ENCODE measurements around the gene ANKRD10. TPM values are rescaled to one million over a fixed set of nuclear protein-coding genes. Genes with fewer than 3 reads are reported as not detected.

The ANKRD10 gene
- total and polyA plus RNA-seq, 2 experiments from 2014 or later: 250 to 277 TPM

DNA sequence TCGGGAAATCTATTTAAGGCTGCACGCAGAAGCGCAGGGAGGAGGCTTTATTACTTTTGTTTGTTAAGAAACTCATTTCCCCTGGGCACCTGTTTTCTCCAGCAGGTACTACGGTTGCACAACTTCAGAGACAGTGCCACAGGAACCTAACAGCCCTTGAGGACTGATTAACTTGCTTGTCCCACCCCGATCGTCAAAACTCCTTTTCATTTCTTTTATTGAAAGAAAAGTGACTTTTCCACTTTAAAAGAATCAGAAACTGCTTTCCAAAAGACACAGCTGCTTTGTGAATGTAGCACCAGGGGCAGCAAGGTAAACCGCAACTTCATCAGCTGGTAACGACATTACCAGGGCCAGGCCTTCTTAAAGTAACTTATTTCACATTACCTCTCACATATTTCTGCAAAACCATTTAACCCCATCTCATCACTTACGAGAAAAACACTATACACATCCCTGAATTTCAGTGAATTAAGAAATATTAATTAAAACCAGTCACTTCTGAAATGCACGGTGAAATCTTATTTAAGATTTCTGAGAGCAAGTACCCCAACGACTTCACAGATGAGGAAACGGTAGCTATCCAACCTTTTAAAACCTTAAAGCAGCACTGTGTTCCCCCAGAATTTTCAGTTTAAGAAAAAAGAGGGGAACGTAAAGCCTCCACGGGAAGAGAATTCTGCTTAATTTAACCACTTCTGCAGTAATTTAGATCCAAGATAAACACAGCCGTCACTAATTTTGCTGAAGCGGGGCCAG, 1.4 kb downstream of the ANKRD10 start (continued):
- TF ChIP-seq ZNF331 (CRISPR knock-in tag; IDR thresholded peaks at IDR 0.05; ENCODE audit: low read depth) (no peak), NANOG (IDR thresholded peaks at IDR 0.05; ENCODE audit: borderline replicate concordance) (no peak), JUNB (IDR thresholded peaks at IDR 0.05; ENCODE audit: unreplicated experiment) (no peak), REST (IDR thresholded peaks at IDR 0.05; ENCODE audit: unreplicated experiment) (no peak), CREB1 (CRISPR knock-in tag; IDR thresholded peaks at IDR 0.05; ENCODE audit: low read depth) (no peak)

- H2AFZ ChIP-seq: no peak overlapping the region
- peak overlapping the region; percentile 91 for H3K4me3 ChIP-seq
- Mint-ChIP-seq H3K4me3 (peak overlapping the region; percentile 94), H3K27ac (0 out of 2 replicates have a peak overlapping the region, but pooled peaks have one; percentile 59), H3K9me3 (no peaks in the 10 kb centered on the region; the same call in 2 of the 3 replicates), H3K4me1 (peaks cover 57% of the 10 kb centered on the region), H3K36me3 (ENCODE audit: low read depth) (peaks cover 45% of the 10 kb centered on the region), H3K27me3 (ENCODE audit: insufficient read depth, low read depth, poor library complexity) (peaks cover 4% of the 10 kb centered on the region)
- ATAC-seq (no peak), DNase-seq (ENCODE audit: low spot score) (no peak)
- H3K79me2 ChIP-seq (replicated peaks; ENCODE audit: insufficient read depth): peaks cover 85% of the 10 kb centered on the region
- peaks cover 8% of the 10 kb centered on the region; the same call in 1 of the 2 replicates for H3K36me3 ChIP-seq (ENCODE audit: insufficient read depth)
- H3K27ac ChIP-seq (ENCODE audit: low read depth): no peak overlapping the region
- H3K9me2 ChIP-seq (ENCODE audit: insufficient read depth): 0 out of 2 replicates have a peak, but pooled peaks cover 1% of the 10 kb centered on the region
- H3K4me1 ChIP-seq (ENCODE audit: insufficient read depth): peaks cover 54% of the 10 kb centered on the region
- H3K27me3 ChIP-seq (ENCODE audit: insufficient read depth): no peaks in the 10 kb centered on the region
- TF ChIP-seq, protein P1, sequence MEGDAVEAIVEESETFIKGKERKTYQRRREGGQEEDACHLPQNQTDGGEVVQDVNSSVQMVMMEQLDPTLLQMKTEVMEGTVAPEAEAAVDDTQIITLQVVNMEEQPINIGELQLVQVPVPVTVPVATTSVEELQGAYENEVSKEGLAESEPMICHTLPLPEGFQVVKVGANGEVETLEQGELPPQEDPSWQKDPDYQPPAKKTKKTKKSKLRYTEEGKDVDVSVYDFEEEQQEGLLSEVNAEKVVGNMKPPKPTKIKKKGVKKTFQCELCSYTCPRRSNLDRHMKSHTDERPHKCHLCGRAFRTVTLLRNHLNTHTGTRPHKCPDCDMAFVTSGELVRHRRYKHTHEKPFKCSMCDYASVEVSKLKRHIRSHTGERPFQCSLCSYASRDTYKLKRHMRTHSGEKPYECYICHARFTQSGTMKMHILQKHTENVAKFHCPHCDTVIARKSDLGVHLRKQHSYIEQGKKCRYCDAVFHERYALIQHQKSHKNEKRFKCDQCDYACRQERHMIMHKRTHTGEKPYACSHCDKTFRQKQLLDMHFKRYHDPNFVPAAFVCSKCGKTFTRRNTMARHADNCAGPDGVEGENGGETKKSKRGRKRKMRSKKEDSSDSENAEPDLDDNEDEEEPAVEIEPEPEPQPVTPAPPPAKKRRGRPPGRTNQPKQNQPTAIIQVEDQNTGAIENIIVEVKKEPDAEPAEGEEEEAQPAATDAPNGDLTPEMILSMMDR (conservative IDR thresholded peaks at IDR 0.05; ENCODE audit: low read depth in 2 of 2): no peak
- no peak for TF ChIP-seq ZNF331 (CRISPR knock-in tag; IDR thresholded peaks at IDR 0.05; ENCODE audit: low read depth)
- TF ChIP-seq ETS1 (IDR thresholded peaks at IDR 0.05): no peak
- TF ChIP-seq ZNF462 (CRISPR knock-in tag; IDR thresholded peaks at IDR 0.05): no peak
- no peak for TF ChIP-seq EZH2phosphoT487 (IDR thresholded peaks at IDR 0.05; ENCODE audit: unreplicated experiment)
- no peak for TF ChIP-seq ZNF114 (CRISPR knock-in tag; IDR thresholded peaks at IDR 0.05)
- TF ChIP-seq STAT1 (IDR thresholded peaks at IDR 0.05; ENCODE audit: unreplicated experiment): no peak
- H4K20me1 ChIP-seq (replicated peaks; ENCODE audit: insufficient read depth): peaks cover 34% of the 10 kb centered on the region
- H3K4me2 ChIP-seq: peak overlapping the region; percentile 91
- H3F3A ChIP-seq (replicated peaks; ENCODE audit: low read depth): peaks cover 12% of the 10 kb centered on the region; the same call in 1 of the 2 replicates
These were observed 2.2 kb downstream of the ANKRD10 start for GRCh38 chr13:110912651-110913051.
